ENCODE data around the gene CIB4.
A peak's percentile ranks its signal among the peaks of the same experiment; 100 is the strongest.

Gene CIB4

GRCh38 chr2:26563686-26564085, 77.5 kb downstream of the CIB4 start:
- DNase-seq = no peak

GRCh38 chr2:26562811-26563645, 78.1 kb downstream of the CIB4 start:
- DNase-seq = no peak

- DNase-seq = peak; percentile 17
Measured at GRCh38 chr2:26561918-26562810, 79.0 kb downstream of the CIB4 start.

GRCh38 chr2:26561376-26561775, 79.8 kb downstream of the CIB4 start:
- DNase-seq = no peak

GRCh38 chr2:26560892-26561291, 80.3 kb downstream of the CIB4 start:
- DNase-seq = no peak

- no peak for DNase-seq
Measured at GRCh38 chr2:26559556-26559955, 81.6 kb downstream of the CIB4 start.

- DNase-seq = no peak
Measured at GRCh38 chr2:26559044-26559405, 82.1 kb downstream of the CIB4 start.

GRCh38 chr2:26558271-26559043, 82.7 kb downstream of the CIB4 start:
- no peak for DNase-seq

- DNase-seq = no peak
Measured at GRCh38 chr2:26557244-26557925, 83.8 kb downstream of the CIB4 start.

GRCh38 chr2:26556309-26557243, 84.6 kb downstream of the CIB4 start:
- DNase-seq = no peak

- no peak for DNase-seq
Measured at GRCh38 chr2:26555246-26556133, 85.7 kb downstream of the CIB4 start.

GRCh38 chr2:26552641-26553374, 88.4 kb downstream of the CIB4 start:
- no peak for DNase-seq

GRCh38 chr2:26550276-26551015, 90.7 kb downstream of the CIB4 start:
- DNase-seq = no peak

GRCh38 chr2:26542676-26543505, 98.3 kb downstream of the CIB4 start:
- no peak for DNase-seq

- DNase-seq = no peak
Measured at GRCh38 chr2:26542194-26542455, 99.0 kb downstream of the CIB4 start.

GRCh38 chr2:26541401-26542193, 99.6 kb downstream of the CIB4 start:
- no peak for DNase-seq

- DNase-seq = no peak
Measured at GRCh38 chr2:26540961-26541360, 100.2 kb downstream of the CIB4 start.

Measured in activated CD4-positive, alpha-beta T cell treated with anti-CD3 and anti-CD28 coated beads, Interleukin-2, amount 50 U/mL, for 1 hour (primary cell).